GM19395 (cell line): ENCODE results near the gene CHRNA1.

Experiments
- ATAC-seq: cut with Tn5 transposase; IDR thresholded peaks from one replicate; pipeline ENCODE4 v1.9.1; 2021; ENCODE audit warnings: mild to moderate bottlenecking, moderate library complexity; ENCODE audit not compliant: unreplicated experiment

The CHRNA1 gene

DNA sequence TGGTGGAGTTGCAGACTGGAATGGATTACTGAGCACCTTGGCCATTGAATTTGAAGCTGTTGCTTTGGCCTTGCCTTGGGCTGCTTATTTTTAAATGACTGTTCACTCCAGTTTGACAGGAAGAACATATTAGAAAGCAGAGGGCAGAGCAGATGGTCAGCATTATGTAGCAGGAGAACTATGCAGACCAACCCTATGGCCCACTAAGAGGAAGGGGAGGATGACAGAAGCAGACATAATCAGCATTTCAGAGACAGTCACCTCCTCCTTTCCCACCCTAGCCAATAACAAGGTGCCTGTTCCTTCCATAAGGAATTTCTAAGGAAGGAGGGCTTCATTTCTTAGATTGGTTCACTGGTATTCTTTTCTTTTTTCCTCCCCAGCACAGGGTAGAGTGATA is 2.4 kb downstream of the CHRNA1 start:
- no peak for ATAC-seq

DNA sequence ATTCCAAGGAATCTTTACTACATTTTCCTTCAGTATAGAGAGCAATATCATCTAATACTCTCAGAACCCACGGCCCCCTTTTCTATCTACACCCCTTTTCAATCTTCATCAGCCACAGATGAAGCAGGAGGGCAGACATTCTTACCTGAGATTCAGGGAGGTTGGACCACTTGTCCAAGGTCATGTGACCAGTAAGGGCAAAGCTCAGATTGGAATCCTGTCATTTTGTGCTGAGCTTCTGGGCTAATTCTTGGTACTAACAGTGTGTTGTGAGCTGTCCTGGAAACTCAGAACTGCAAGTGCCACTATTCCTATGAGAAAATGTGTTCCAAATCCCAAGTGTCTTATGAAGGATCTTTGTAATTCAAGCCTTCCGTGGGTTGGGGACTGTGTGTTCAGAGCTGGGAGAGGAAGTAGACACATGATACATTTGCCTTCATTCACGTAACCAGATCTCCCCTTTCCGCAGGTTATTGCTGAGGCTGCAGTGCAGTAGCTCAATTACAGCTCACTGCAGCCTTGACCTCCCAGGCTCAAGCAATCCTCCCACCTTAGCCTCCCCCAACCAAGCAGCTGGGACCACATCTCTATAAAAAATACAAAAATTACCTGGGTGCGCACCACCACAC is 3.3 kb downstream of the CHRNA1 start:
- no peak for ATAC-seq

DNA sequence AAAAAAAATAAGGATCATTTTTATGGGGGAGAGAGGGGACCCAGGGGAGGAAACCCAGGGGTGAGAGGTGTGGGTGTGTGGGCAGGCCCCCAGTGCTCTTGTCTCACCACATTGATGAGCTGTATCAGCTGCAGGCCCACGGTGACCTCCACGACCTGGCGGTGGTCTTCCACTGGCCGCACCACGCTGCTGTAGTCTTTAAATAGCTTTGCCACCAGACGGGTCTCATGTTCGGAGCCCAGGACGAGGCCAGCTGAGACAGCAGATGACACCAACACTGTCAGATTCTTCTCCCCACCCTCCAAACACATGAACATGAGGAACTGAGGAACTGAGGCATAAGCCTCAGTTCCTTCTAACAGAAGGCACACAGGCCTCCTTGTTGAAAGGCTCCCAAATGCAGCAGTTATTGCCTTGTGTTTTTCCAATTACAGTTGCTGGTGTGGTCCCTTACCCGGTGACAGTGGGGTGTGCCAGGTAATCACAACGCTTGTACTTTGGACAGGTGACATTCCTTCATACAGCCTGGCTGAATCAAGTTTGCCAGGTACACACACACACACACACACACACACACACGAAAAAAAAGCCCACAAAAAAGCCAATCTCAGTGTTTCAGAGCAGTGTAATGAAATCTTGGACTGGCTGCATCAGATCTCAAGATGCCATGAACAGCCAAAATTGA is 4.7 kb downstream of the CHRNA1 start:
- ATAC-seq, result no peak

DNA sequence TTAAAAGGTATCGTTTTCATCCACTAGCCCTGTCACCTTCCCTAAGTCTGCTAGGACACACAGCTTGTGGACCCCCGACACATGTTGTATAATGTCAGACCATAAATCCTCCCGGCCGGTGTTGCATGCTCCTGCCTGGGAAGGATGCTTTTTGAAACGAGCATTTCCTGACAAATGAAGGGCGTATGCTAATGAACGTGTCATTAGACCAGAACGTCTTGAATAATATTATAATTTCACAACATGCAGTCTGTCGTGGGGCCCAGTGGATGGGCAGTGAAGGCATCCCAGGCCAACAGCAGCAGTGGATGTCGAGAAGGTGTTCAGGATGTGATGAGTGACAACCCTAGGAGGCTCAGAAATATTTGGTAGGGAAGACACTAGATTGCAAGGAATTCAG is 7.5 kb downstream of the CHRNA1 start:
- no peak for ATAC-seq

DNA sequence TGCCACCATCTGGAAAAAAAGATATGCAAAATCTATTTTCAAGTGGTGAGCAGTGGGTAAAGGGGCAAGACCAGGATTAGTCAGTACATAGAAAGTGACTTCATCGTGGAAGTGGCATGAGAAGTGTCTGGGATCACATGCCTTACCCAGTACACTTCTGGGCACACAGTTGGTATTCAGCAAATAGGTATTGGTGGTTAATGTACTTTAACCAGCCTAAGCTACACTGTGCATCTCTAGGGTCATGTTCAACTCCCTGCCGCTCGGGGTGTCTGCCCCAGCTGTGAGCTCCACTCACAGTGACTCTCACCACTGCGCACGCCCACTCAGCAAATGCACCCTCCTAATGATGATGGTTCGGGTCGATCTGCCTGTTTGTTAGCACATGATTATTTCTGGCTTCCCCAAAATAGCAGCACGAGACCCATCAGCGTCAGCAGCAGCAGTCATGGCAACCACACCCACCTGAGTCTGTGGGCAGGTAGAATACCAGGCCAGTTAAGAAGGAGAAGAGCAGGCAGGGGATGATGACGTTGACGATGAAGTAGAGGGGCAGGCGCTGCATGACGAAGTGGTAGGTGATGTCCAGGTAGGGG is 11.1 kb downstream of the CHRNA1 start:
- ATAC-seq, result peak; percentile 1

DNA sequence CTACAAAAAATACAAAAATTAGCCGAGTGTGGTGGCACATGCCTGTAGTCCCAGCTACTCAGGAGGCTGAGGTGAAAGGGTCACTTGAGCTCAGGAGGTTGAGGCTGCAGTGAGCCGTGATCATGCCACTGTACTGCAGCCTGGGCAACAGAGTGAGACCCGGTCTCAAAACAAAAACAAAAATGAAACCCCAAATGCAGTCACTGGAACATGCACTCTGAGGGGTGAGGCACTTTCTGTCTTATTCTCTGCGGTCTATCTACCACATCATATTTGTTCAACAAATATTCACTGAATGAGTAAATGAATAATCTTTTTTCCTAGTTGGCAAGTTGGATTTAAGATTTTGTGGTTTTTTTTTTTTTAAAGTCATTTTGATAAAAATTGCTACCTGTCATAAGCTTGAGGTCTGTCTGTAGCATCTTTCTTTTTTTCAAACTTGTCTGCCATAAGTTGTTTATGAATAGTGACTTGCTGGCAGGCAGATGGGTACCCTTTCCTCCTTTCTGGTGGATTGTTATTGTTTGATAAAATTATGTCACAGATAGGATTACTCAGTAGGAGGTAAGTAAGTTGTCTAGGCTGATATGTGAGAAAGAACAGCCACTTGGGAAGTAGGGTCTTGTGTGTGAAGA is 11.8 kb downstream of the CHRNA1 start:
- ATAC-seq, result peak; percentile 91

DNA sequence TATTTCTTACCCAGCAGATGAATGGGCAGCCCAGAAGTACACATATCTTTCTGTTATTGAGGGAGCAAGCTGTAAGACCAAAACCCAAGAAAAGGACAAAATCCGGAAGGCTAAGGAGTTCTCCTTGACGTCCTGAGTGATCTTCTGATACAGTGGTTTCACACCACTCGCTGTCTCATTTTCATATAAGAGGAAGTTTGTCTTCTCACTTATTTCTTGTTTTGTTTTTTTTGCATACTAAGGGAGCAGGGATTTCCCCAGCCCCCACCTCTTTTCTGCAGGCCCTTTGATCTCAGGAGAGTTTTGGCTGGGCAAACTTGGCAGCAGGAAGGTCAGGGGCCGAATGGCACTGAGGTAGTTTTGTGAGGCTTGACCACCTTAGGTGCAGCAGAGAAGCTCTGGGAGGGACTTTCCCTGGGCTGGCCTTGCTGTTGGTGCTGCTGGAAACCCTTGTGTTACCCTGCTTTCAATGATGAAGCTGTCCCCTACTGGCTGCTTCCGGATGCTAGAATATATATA is 13.3 kb downstream of the CHRNA1 start:
- ATAC-seq, result peak; percentile 55

DNA sequence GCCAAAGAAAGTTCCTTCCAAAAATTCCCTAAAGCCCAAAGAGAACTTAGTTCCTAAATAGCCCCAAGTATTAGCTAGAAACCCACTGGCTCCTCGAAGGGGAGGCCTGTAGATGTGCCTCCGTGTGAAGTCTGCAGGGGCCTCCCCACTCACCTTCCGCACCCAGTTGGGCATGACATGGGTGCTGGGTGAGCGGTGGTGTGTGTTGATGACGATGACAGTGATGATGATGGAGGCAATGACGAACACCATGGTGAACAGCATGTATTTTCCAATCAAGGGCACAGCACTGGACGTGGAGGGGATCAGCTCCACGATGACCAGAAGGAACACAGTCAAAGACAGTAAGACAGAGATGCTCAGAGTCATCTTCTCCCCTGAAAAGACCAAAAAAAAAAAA is 14.5 kb downstream of the CHRNA1 start:
- ATAC-seq, result no peak

DNA sequence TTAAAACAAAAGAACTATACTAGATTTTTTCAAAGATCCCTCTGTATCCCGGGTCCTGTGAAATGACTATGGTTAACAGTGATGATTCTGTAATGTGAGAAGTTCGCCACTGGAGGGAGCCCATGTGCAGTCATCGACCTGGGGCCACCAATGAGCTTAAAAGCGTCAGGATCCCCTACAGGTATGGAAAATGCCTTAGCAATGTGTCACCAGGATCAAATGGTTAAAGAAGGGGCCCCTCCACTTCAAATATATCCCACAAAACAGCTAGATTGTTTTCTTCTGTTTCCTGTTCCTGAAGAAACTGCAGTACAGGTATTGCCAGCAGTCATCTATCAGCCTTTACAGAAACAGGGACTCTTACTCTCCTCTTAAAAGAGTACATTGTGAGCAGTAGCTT is 15.3 kb downstream of the CHRNA1 start:
- no peak for ATAC-seq

DNA sequence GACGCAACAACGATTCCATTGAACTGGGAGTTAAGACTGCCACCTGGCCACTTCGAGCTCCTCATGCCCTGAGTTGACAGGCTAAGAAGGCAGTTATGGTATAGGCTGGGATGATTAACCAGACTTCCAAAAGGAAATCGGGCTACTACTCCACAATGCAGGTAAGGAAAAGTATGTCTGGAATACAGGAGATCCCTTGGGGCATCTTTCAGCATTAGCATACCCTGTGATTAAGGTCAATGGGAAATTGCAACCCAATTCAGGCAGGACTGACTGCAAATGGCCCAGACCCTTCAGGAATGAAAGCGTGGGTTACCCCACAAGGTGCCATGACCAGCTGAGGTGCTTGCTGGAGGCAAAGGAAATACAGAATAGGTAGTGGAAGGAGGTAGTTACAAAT is 19.1 kb downstream of the CHRNA1 start:
- ATAC-seq, result no peak

DNA sequence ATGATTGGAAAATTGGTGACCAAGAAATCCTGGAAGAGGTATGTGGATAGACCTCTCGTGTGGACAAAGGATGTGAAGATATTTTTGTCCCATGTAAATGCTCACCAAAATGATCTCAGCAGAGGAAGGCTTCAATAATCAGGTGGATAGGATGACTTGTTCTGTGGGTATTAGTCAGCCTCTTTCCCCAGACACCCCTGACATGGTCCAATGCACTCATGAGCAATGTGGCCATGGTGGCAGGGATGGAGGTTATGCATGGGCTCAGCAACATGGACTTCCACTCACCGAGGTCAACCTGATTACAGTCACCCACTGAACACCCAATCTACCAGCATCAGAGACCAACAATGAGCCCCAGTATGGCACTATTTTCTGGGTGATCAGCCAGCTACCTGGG is 20.2 kb downstream of the CHRNA1 start:
- ATAC-seq, result no peak

DNA sequence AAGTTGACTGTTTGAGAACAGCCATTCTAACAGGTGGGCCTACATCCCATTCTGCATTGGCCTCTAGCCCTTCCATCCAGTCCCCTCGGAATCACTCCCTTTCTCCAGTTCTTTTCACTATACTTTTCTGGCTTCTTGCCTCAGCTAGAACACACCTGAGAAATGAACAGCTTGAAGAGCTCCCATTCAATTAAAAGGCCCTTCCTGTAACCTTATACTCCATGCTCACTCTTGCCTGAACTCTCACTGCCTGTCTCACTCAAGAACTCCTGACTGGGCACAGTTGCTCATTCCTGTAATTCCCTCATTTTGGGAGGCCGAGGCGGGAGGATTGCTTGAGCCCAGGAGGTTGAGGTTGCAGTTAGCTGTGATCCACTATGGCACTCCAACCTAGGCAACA is 23.6 kb downstream of the CHRNA1 start:
- ATAC-seq, result no peak

DNA sequence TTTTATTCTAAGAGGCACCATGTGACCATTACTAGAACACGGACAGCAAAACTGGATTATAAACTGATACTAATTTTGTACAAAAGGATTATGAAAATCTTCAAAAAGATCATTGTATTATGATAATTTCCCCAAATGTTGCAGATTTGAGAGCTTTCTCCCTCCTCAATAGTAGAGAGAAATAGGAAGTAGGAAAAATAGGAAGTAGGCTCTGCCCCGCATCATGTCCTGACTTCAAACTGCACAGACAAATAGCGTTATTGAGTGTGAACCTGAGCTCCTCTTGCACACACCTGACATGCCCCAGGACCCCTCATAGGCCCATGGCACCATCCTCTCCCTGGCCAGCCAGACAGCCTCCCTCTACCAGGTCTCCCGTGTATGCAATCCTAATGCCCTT is 25.4 kb downstream of the CHRNA1 start:
- ATAC-seq, result no peak

DNA sequence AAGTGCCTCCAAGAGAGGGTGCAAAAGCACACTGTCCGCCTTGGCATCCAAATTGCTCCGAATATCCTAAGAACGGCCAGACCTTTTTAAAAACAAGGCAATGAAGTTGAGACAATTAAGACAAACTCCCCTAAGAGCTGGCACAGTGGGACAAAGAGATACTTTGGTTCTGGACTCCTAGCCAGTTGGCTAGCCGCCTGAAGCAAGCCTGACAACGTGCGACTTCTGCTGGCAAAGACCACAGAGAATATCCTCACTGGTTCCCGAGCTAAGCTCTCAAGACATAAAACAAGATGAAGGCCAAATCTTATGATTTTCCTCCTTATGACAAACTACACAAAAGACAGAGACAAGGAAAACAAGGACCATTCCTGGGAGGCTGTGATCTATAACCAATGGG is 32.7 kb downstream of the CHRNA1 start:
- ATAC-seq, result no peak

DNA sequence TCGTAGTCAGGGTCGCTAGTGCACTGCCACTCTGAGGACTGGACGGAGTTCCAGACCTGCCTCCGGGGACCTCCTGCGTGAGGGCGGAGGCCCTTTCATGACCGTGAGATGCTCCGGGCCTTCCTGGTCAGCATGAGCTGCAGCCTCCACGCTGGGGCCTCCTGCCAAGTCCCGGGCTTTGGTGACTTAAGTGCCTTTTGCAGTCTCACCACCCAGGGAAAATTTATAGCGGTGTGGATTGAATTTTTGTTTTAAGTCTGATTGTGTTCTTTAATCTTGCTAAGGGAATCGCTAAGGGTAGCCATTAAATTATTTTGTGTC is 33.6 kb downstream of the CHRNA1 start:
- ATAC-seq, result no peak

DNA sequence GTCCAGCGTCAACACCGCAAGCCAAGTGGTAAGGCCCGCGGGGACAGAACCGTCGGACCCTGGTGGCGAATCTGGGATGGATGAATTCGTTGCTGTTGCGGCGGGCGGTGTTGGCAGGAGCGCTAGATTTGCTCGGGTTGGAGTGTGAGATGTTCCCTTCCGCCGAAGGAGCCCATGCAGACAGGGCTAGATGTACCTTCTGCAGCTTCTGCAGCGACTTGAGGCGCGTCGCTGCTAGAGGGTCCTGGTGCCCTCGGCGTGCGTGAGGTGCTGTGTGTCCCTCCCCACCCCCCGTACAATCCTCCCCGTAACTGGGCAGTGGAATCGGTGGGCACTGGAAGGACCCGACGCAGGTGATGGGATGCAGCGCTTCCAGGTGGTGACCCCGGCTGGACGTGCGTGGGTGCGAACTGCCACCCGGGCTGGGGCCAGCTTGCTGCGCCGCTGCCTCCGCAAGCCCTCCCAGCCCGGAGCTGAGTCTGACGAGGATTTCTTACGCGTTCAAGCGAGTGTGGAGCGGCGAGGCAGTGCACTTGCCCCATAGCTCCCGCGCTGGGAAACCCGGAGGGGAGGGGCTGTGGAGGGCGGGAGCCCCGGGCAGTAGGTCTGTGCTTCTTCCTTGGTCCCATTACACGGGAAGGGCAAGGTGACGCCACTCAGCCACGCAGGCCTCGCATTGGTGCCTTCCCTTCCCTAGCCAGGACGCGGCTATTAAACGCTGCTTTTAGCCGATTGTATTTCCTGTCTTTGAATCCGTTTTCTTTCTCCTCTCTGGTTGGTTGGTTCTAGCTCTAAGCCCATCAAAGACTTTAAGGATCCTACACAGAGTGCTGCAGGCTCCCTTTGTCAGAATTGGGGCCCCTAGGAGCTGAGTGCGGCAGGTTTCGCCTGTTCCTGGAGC is 34.2 kb downstream of the CHRNA1 start:
- no peak for ATAC-seq

DNA sequence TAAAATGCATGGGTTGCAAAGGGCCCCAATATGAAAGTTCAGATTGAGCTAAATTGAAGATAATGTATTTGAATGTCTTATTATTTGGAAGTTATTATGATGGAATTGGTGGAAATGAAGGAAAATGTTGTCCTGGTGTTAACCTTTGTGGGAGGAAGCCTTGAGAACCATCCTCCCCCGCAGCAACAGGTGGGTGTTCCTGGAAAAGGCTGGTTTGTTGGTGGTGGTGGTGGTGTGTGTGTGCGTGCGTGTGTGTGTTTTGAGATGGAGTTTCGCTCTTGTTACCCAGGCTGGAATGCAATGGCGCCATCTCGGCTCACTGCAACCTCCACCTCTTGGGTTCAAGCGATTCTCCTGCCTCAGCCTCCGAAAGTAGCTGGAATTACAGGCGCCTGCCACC is 36.2 kb downstream of the CHRNA1 start:
- ATAC-seq, result no peak

DNA sequence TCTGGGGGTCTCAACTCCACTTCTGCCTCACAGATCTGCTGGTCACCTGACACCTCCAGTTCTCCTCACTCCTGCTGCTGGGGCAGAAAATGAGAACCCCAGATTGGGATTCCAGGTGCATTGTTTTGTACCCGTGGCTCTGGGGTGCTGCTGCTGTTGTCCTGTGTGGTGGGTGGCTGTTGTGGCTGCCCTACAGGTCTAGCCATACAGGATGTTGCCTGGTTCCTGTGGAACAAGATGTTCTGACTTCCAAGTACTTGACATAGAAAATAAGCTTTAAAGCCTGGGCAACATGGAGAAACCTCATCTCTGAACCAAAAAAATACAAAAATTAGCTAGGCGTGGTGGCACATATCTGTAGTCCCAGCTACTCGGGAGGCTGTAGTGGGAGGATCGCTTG is 38.1 kb downstream of the CHRNA1 start:
- no peak for ATAC-seq

DNA sequence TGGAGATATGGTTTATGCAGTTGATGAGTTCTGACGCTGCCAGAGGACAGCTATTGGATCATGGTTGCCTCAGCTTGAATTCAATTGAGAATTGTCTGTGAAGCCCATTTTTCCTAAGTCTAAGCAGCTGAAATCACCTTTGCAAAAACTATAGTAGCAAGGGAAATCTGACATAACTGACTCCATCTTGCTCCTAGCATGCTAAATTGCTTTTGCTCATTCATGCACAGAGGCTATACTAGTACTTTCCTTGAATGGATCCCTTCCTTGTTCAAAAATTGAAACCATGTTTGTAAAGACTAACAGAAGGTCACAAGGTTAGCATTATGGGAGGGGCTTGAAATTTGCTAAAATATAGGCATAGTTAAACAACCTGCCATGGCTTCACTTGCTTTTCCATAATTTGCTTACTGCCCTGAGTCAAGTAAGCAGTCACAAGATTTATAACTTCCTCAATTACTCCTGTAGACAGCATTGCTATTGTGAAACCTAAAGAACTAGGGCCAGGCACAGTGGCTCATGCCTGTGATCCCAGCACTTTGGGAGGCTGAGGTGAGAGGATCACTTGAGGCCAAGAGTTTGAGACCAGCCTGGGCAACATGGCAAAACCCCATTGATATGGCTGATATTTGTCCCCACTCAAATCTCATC is 41.2 kb downstream of the CHRNA1 start:
- no peak for ATAC-seq

DNA sequence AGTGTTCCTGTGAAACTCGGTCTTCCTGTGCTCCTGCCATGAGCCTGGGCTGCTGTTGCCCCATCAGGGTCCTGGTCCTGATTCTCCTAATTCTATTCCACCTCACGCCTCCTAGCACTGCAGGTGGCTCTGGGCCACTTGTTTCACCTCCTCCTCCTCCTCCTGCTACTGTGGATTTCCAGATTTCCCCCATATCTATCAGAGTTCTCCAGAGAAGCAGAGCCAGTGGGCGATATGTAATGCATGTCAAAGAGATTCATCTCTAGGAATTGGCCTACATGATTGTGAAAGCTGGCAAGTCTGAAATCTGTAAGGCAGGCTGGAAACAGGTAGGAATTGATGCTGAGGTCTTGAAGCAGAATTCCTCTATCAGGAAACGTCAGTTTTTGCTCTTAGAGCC is 45.3 kb downstream of the CHRNA1 start:
- no peak for ATAC-seq

DNA sequence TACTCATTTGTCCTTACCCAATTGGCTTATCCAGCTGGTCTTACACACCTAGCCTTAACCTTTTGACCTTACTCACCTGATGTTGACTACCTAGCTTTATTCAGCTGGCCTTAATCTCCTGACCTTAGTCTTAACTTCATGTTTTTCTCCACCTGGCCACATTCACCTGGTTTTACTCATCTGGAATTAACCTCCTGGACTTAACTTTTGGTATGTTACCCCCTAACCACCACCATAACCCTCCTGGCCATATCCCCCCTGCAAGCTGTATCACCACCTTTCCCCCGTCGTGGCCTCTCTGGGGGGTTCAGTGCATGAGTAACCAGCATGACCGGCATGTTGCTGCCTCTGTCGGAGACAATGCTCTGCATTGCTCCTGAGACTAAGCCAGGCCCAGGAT is 45.7 kb downstream of the CHRNA1 start:
- ATAC-seq, result no peak
